IPS-11a (cell line): ENCODE measurements around the gene PNPLA6.

Source experiments
- H3K4me3 ChIP-seq: one replicate; pipeline ENCODE4 v1.5.1; 2013; ENCODE audit warnings: low read depth, low read length, control low read depth

The PNPLA6 gene

GRCh38 chr19:7535047-7535997 is at the start of gene PNPLA6:
Gene PNPLA6 (plus strand): TSS chr19:7535717. CDS start chr19:7535789, 72 bp downstream.
- peak within 1 kb of the TSS; percentile 94 for H3K4me3 ChIP-seq

GRCh38 chr19:7486923-7487322 is 48.6 kb upstream of the PNPLA6 start:
- no peak overlapping the region for H3K4me3 ChIP-seq

DNA sequence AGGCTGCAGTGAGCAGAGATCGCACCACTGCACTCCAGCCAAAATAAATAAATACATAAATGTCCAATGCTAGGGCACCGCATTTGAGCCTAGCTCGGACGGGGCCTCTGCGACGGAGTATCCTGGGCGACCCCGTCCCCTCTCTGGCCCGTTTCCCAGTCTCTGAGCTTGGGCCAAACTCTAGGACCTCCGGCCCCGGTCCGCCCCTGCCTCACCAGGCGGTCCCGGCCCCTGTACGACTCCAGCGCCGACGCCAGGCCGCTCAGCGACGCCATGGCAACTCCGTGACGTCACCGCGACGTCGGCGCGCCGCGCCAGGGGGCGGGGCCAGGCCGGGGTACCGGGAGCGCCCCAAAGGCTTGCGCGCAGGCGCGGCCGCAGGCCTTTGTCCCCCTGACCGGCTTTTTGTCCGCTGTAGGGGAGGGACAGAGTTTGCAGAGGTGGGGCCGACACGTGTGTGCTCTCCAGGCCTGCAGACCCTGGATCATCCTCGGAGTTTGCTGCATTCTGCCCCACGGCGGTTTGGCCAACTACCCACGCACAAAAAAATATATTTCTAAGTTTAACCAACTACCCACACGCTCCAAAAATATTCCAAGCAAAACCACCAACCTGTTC is 46.7 kb upstream of the PNPLA6 start, which contains the start of gene PEX11G:
Gene PEX11G (minus strand): TSS at position 300 of the 618 bp plus-strand sequence. CDS start 25 bp downstream, at position 275.
- H3K4me3 ChIP-seq: peak within 1 kb of the TSS; percentile 46

DNA sequence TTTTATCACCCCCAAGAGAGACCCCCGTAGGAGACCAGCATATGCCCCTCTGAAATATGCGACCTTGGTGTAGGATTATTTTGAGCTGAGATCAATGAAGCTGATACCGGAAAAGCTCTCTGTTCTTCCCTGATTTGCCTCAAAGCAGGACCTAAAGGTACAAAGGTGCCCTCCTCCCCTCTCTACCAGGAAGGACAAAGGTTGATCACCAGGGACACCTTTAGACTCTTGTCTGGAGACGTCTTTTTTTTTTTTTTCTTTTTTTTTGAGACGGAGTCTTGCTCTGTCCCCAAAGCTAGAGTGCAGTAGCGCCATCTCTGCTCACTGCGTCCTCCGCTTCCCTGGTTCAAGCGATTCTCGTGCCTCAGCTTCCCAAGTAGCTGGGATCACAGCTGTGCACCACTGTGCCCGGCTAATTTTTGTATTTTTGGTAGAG is 45.9 kb upstream of the PNPLA6 start:
- H3K4me3 ChIP-seq: no peak overlapping the region

DNA sequence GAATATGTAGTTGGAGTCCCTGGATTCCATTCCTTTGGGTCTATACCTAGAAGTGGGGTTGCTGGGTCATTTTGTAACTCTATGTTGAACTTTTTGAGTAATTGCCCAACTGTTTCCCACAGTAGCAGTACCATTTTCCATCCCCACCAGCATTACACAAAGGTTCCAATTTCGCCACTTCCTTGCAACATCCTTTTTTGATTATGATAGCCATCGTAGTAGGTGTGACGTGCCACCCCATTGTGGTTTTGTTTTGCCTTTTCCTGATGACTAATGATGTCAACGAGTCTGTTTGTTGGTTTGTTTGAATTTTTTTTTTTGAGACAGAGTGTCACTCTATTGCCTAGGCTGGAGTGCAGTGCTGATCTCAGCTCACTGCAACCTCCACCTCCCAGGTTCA is 43.4 kb upstream of the PNPLA6 start:
- no peak overlapping the region for H3K4me3 ChIP-seq

DNA sequence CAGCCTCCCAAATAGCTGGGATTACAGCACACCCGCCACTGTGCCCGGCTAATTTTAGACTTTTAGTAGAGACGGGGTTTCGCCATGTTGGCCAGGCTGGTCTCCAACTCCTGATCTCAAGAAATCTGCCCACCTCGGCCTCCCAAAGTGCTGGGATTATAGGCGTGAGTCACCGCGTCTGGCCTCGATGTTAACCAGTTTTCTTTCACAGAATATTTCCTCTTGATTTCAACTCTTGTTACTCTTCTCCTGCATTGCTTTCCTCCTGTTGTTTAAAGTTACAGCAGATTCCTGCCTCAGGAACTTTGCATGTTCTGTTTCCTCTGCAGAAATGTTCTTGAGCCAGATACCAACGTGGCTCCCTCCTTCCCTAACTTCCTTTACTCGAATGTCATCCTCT is 43.0 kb upstream of the PNPLA6 start:
- H3K4me3 ChIP-seq: no peak overlapping the region

GRCh38 chr19:7494416-7495098 is 41.0 kb upstream of the PNPLA6 start:
- H3K4me3 ChIP-seq: no peak overlapping the region

DNA sequence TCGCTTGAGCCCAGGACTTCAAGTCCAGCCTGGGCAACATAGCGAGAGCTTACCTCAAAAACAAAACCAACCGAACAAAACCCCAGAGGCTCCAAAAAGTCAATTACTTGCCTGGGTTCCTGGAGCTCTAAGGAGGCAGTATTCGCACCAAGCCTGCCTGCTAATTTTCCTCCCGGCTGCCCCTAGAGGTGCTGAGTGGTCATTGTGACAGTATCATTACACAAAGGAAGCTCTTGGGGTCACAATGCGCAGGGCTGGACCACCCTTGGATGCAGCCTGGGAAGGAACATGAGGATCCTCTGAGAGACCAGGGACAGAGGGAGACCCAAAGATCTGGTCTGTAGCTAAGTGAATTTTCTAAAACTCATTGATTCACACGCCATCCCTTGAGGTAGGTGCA is 38.2 kb upstream of the PNPLA6 start:
- H3K4me3 ChIP-seq: no peak overlapping the region

DNA sequence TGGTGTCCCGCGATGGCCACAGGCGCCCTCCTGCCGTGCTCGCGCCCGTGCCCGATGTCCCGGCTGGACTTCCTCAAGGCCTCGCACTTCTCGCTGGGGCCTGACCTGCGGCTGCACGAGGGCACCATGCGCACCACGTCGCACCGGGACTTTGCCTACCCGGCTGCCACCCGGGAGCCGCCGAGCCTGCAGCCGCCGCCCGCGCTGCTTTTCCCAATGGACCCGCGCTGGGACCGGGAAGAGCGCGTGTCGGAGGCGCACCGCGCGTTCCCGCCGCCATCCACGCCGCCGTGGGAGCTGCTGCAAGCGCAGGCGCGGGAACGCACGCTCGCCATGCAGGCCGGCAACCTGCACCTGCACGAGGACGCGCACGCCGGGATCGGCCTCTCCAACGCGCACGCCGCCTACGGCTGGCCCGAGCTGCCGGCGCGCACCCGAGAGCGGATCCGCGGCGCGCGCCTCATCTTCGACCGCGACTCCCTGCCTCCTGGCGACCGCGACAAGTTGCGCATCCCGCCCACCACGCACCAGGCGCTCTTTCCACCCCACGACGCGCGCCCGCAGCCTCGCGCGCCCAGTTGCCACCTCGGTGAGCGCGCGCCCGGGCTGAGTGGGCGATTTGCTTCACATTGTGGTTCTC is 34.6 kb upstream of the PNPLA6 start:
- H3K4me3 ChIP-seq: peak overlapping the region; percentile 39

DNA sequence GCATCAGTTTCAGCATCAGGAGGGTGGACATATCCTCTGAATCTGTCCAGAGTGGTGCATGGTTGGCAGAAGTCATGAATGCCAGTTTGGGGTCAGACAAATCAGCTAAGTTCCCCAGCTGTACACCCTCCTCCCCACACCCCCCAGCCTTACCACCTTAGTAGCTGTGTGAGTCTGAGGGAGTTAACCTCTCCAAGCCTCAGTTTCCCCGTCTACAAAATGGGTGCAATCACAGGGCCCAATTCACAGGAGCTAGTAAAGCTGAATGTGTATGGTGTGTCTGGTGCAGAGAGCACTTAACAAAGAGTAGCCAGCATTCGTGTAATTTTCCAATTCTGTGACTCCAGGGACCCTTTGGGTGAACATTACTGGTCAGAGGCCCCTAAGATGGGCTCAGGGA is 33.0 kb upstream of the PNPLA6 start:
- H3K4me3 ChIP-seq: no peak overlapping the region

DNA sequence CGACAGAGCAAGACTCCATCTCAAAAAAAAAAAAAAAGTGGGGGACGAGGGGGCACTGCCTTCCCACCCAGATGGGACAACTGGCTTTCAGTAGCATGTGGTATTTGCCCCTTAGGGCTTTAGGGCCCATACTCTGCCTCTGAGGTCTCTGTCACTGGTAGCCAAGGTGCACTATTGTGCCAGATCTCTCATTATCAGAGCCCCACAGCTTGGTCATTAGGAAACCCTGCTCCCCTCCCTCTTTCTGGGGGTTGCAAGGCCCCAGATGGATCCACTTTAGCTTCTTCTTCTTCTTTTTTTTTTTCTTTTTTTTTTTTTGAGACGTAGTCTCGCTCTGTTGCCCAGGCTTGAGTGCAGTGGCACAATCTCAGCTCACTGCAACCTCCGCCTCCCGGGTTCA is 30.8 kb upstream of the PNPLA6 start:
- no peak overlapping the region for H3K4me3 ChIP-seq

DNA sequence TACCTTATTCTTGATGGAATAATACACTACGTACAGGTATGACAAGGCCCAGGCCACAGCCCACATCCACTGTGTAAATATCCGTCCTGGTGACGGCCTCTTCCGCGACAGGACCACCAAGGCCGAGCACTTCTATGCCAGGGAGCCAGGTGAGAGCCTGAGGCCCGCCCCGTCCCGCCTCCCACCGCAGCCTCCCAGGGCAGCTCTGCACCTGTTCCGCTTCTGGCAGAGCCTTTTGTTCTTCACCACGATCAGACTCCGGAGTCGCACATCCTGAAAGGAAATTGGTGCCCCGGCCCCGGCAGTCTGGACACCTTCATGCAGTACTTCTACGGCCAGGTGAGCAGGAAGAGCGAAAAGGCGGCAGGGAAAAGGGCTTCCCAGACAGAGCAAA is 30.2 kb upstream of the PNPLA6 start:
- H3K4me3 ChIP-seq: no peak overlapping the region

DNA sequence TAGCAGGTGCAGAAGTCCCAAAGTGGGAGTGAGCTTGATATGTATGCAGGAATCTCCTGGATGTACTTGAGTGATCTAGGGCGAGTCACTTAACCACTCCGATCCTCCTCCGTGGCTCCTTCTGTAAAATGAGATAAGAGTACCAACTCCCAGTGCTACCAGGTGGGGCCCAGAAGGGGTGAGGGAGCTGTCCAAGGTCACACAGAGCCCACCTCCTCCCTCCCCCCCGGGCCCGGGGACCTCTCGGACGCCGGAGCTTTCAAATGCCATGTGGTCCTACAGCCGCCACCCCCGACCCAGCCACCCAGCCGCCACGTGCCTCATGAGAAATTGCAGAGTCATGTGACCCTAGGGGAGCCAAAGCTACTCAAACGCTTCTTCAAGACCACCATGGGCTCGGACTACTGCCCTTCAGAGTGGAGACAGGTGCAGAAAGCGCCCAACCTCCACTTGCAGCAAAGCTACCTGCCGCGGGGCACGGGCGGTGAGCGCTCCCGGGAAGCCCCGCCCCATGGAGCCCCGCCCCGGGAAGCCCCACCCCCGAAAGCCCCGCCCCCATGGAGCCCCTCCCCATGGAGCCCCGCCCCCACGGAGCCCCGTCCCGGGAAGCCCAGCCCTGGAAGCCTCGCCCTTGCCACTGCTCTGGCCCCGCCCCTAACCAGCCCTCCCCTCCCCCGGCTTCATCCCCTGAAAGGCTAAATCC is 29.7 kb upstream of the PNPLA6 start:
- H3K4me3 ChIP-seq: no peak overlapping the region

- no peak overlapping the region for H3K4me3 ChIP-seq
Measured at GRCh38 chr19:7506385-7507328, 28.9 kb upstream of the PNPLA6 start.

DNA sequence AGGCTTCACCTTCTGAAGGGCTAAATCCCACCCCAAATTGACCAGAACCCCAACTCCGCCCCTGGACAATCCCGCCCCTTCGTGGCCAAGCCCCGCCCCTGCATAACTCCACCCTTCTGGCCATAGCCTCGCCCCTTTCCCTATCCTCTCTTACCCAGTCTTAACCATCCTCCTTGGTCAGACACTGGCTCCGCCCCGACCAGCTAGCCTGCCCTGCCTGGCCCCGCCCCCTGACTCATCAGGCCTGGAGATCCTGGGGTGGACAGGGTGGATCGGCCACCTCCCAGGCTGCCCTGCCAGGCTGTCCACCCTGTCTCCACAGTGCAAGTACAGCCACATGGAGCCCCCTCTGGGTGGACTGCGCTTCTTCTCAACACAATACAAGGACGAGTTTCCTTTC is 27.6 kb upstream of the PNPLA6 start:
- H3K4me3 ChIP-seq: no peak overlapping the region

- H3K4me3 ChIP-seq: no peak overlapping the region
Measured at GRCh38 chr19:7509625-7510024, 25.9 kb upstream of the PNPLA6 start.

DNA sequence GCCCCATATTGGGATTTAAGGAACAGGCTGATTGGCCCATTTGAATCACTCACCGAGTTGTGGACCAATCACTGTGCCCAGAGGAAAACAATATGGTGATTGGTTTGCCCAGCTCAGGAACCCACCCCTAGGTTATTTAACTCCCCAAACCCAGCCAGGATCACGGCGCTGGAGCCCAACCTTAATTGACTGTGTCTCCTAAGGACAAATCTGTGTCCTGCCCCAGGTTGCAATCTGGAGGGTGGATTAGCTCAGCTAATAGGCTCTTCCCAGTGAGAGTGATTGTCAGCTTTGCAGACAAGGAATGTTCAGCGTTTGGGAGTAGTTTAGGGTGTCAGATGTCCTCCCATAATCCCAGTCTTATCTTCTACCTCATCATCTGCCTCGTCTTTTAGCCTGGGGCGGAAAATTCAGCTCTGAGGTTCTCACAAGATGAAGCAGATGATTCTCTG is 23.1 kb upstream of the PNPLA6 start:
- no peak overlapping the region for H3K4me3 ChIP-seq

GRCh38 chr19:7513809-7514642 is 21.5 kb upstream of the PNPLA6 start:
- no peak overlapping the region for H3K4me3 ChIP-seq
